GM23338 (cell line): ENCODE measurements around the gene EPHA8. TPM values are rescaled to one million over a fixed set of nuclear protein-coding genes. Genes with fewer than 3 reads are reported as not detected.

Experiments
- ATAC-seq: fragments of 200-7000 bp; cut with Tn5 transposase; 3 replicates; pipeline ENCODE4 v1.9.1; 2020
- DNase-seq: peaks from one replicate; pipeline ENCODE4 v3.0.0-alpha.2; 2015; ENCODE audit warnings: low spot score
- H2AFZ ChIP-seq: fragments of 200-600 bp; sonication (generic); 2 replicates; pipeline ENCODE4 v1.8.0; 2016; ENCODE audit warnings: antibody characterized with exemption, mild to moderate bottlenecking, moderate library complexity
- H3F3A ChIP-seq: fragments of 200-600 bp; sonication (generic); replicated peaks from 2 replicates; pipeline ENCODE4 v1.8.0; 2017; ENCODE audit warnings: antibody characterized with exemption, mixed run types, low read depth
- H3K27ac ChIP-seq: fragments of 200-600 bp; sonication (generic); 2 replicates; pipeline ENCODE4 v1.6.1; 2016; ENCODE audit warnings: low read depth
- H3K27me3 ChIP-seq: fragments of 200-600 bp; sonication (generic); 2 replicates; pipeline ENCODE4 v1.8.0; 2016; ENCODE audit warnings: mild to moderate bottlenecking, mixed run types, moderate library complexity; ENCODE audit not compliant: insufficient read depth
- H3K36me3 ChIP-seq: fragments of 200-600 bp; sonication (generic); 2 replicates; pipeline ENCODE4 v1.8.0; 2016; ENCODE audit warnings: mild to moderate bottlenecking; ENCODE audit not compliant: insufficient read depth
- H3K4me1 ChIP-seq: fragments of 200-600 bp; sonication (generic); 2 replicates; pipeline ENCODE4 v1.8.0; 2016; ENCODE audit warnings: mild to moderate bottlenecking, moderate library complexity; ENCODE audit not compliant: insufficient read depth
- H3K4me2 ChIP-seq: fragments of 200-600 bp; sonication (generic); 2 replicates; pipeline ENCODE4 v1.7.1; 2017; ENCODE audit warnings: mixed run types
- H3K4me3 ChIP-seq: fragments of 200-600 bp; sonication (generic); 2 replicates; pipeline ENCODE4 v1.6.1; 2016; ENCODE audit warnings: mixed run types
- H3K79me2 ChIP-seq: fragments of 200-600 bp; sonication (generic); replicated peaks from 2 replicates; pipeline ENCODE4 v1.8.0; 2017; ENCODE audit warnings: mild to moderate bottlenecking; ENCODE audit not compliant: insufficient read depth
- H3K9me2 ChIP-seq: fragments of 200-600 bp; sonication (generic); 2 replicates; pipeline ENCODE4 v1.8.0; 2017; ENCODE audit not compliant: insufficient read depth
- H4K20me1 ChIP-seq: fragments of 200-600 bp; sonication (generic); replicated peaks from 2 replicates; pipeline ENCODE4 v1.8.0; 2017; ENCODE audit warnings: mild to moderate bottlenecking; ENCODE audit not compliant: insufficient read depth
- H3K27ac Mint-ChIP-seq: 2 replicates; pipeline ENCODE4 v1.8.0; 2020; ENCODE audit warnings: inconsistent platforms, mild to moderate bottlenecking, moderate library complexity, mixed read lengths
- H3K27me3 Mint-ChIP-seq: 3 replicates; pipeline ENCODE4 v1.8.0; 2022; ENCODE audit warnings: low read depth, mild to moderate bottlenecking, moderate library complexity, mixed read lengths, inconsistent platforms; ENCODE audit not compliant: insufficient read depth, poor library complexity
- H3K36me3 Mint-ChIP-seq: 3 replicates; pipeline ENCODE4 v1.8.0; 2021; ENCODE audit warnings: low read depth, mild to moderate bottlenecking, inconsistent platforms, moderate library complexity, mixed read lengths
- H3K4me1 Mint-ChIP-seq: 3 replicates; pipeline ENCODE4 v1.8.0; 2020; ENCODE audit warnings: mild to moderate bottlenecking, inconsistent platforms, mixed read lengths
- H3K4me3 Mint-ChIP-seq: 3 replicates; pipeline ENCODE4 v1.8.0; 2021; ENCODE audit warnings: moderate library complexity, mild to moderate bottlenecking, inconsistent platforms, mixed read lengths
- H3K9me3 Mint-ChIP-seq: 3 replicates; pipeline ENCODE4 v1.8.0; 2020; ENCODE audit warnings: moderate library complexity, mild to moderate bottlenecking, inconsistent platforms, mixed read lengths
- CTCF ChIP-seq, 2 experiments: fragments of 200-600 bp in 1 of 2; sonication (generic) in 1 of 2; conservative IDR thresholded peaks; 2 replicates each; pipeline versions ENCODE4 v1.5.1 to v1.6.1; 2016 to 2017; ENCODE audit warnings: antibody characterized with exemption in 2 of 2, low read depth in 2 of 2, mild to moderate bottlenecking in 2 of 2, moderate library complexity in 1 of 2
- ETS1 ChIP-seq: IDR thresholded peaks from 2 replicates; pipeline ENCODE4 v1.6.1; 2016; ENCODE audit warnings: antibody characterized with exemption
- EZH2 ChIP-seq: fragments of 200-600 bp; sonication (generic); IDR thresholded peaks from one replicate; pipeline ENCODE4 v1.8.0; 2017; ENCODE audit warnings: antibody characterized with exemption, mild to moderate bottlenecking, low read depth; ENCODE audit not compliant: unreplicated experiment
- EZH2phosphoT487 ChIP-seq: fragments of 200-600 bp; sonication (generic); IDR thresholded peaks from one replicate; pipeline ENCODE4 v1.8.1; 2018; ENCODE audit warnings: antibody characterized with exemption; ENCODE audit not compliant: unreplicated experiment
- JUNB ChIP-seq: IDR thresholded peaks from one replicate; pipeline ENCODE4 v1.6.1; 2016; ENCODE audit warnings: antibody characterized with exemption; ENCODE audit not compliant: unreplicated experiment
- POLR2AphosphoS5 ChIP-seq: IDR thresholded peaks from 2 replicates; pipeline ENCODE4 v1.6.1; 2016; ENCODE audit warnings: antibody characterized with exemption, low read depth
- REST ChIP-seq: IDR thresholded peaks from one replicate; pipeline ENCODE4 v1.6.1; 2018; ENCODE audit warnings: antibody characterized with exemption; ENCODE audit not compliant: unreplicated experiment
- ZNF114 ChIP-seq: fragments of 250-450 bp; sonication (Bioruptor Pico); IDR thresholded peaks from 2 replicates; pipeline ENCODE4 v1.5.0; 2020; ENCODE audit warnings: mild to moderate bottlenecking, moderate library complexity
- ZNF331 ChIP-seq: fragments of 250-450 bp; sonication (Bioruptor Pico); IDR thresholded peaks from 2 replicates; pipeline ENCODE4 v1.5.0; 2020; ENCODE audit warnings: low read depth, mild to moderate bottlenecking, moderate library complexity
- polyA plus RNA-seq: library from polyadenylated mRNA; unstranded; fragments of >200 nt; fragmentation: Nextera tagmentation; extraction: Ambion mirVana; gene quantifications from 2 replicates; pipeline ENCODE4 v1.2.1, GENCODE V29; 2016
- total RNA-seq: library from RNA; depleted of rRNA; stranded (reverse); fragments of >200 nt; shearing (Covaris generic); gene quantifications from 2 replicates; pipeline ENCODE4 v1.2.3, GENCODE V29; 2014

The EPHA8 gene
- total and polyA plus RNA-seq, 2 experiments from 2014 or later, result 2.3 to 5.0 TPM

- peaks cover 16% of the 10 kb centered on the region for H3K27me3 ChIP-seq
- no peak for ATAC-seq
- TF ChIP-seq ZNF331 (no peak), REST (no peak), JUNB (no peak), POLR2AphosphoS5 (no peak), CTCF (conservative IDR thresholded peaks at IDR 0.05; ENCODE audit: low read depth in 2 of 2) (no peak)
These were observed 4.7 kb downstream of the EPHA8 start for GRCh38 chr1:22567994-22568393.

GRCh38 chr1:22569269-22569668, 6.0 kb downstream of the EPHA8 start:
- H3K27ac ChIP-seq, result no peak overlapping the region
- H3K9me2 ChIP-seq, result no peaks in the 10 kb centered on the region
- H3K27me3 Mint-ChIP-seq, result peaks cover 13% of the 10 kb centered on the region
- H3K36me3 ChIP-seq, result no peaks in the 10 kb centered on the region
- H3F3A ChIP-seq, result no peaks in the 10 kb centered on the region
- H4K20me1 ChIP-seq, result no peaks in the 10 kb centered on the region; the same call in 1 of the 2 replicates
- DNase-seq, result no peak
- no peak overlapping the region for H3K4me3 Mint-ChIP-seq
- peaks cover 15% of the 10 kb centered on the region for H3K4me1 Mint-ChIP-seq
- H3K9me3 Mint-ChIP-seq, result no peaks in the 10 kb centered on the region
- peaks cover 8% of the 10 kb centered on the region; the same call in 1 of the 2 replicates for H3K27me3 ChIP-seq
- no peak overlapping the region for H3K4me3 ChIP-seq
- no peaks in the 10 kb centered on the region for H3K79me2 ChIP-seq
- no peak overlapping the region for H2AFZ ChIP-seq
- no peaks in the 10 kb centered on the region for H3K36me3 Mint-ChIP-seq
- no peaks in the 10 kb centered on the region; the same call in 1 of the 2 replicates for H3K4me1 ChIP-seq
- no peak overlapping the region for H3K27ac Mint-ChIP-seq
- no peak overlapping the region for H3K4me2 ChIP-seq
- ATAC-seq, result no peak
- no peak for TF ChIP-seq JUNB
- TF ChIP-seq REST, result no peak
- TF ChIP-seq ETS1, result no peak
- no peak for TF ChIP-seq EZH2phosphoT487
- no peak for TF ChIP-seq EZH2
- no peak for TF ChIP-seq ZNF114 (CRISPR knock-in tag)
- no peak for TF ChIP-seq CTCF (conservative IDR thresholded peaks at IDR 0.05; ENCODE audit: low read depth in 2 of 2)
- no peak for TF ChIP-seq ZNF331
- no peak for TF ChIP-seq POLR2AphosphoS5

More at GRCh38 chr1:22567994-22568393, 4.7 kb downstream of the EPHA8 start:
- Mint-ChIP-seq H3K9me3 (no peaks in the 10 kb centered on the region), H3K27me3 (peaks cover 19% of the 10 kb centered on the region), H3K27ac (peak overlapping the region; percentile 44; the same call in 1 of the 2 replicates), H3K36me3 (no peaks in the 10 kb centered on the region), H3K4me1 (peaks cover 20% of the 10 kb centered on the region), H3K4me3 (no peak overlapping the region)
- Histone ChIP-seq H3F3A (no peaks in the 10 kb centered on the region), H3K27ac (no peak overlapping the region), H3K79me2 (no peaks in the 10 kb centered on the region), H3K36me3 (no peaks in the 10 kb centered on the region), H3K9me2 (no peaks in the 10 kb centered on the region), H3K4me2 (no peak overlapping the region), H2AFZ (no peak overlapping the region), H3K4me3 (no peak overlapping the region), H4K20me1 (no peaks in the 10 kb centered on the region; the same call in 1 of the 2 replicates), H3K4me1 (no peaks in the 10 kb centered on the region; the same call in 1 of the 2 replicates)
- no peak for DNase-seq
